GM15510 (cell line): ENCODE results near the gene HBD.

ENCODE experiments used
- POLR2A ChIP-seq: IDR thresholded peaks from 3 replicates; pipeline ENCODE4 v1.6.1; 2011; ENCODE audit warnings: borderline replicate concordance; ENCODE audit not compliant: insufficient read length; ENCODE audit errors: extremely low read depth

HBD gene

DNA sequence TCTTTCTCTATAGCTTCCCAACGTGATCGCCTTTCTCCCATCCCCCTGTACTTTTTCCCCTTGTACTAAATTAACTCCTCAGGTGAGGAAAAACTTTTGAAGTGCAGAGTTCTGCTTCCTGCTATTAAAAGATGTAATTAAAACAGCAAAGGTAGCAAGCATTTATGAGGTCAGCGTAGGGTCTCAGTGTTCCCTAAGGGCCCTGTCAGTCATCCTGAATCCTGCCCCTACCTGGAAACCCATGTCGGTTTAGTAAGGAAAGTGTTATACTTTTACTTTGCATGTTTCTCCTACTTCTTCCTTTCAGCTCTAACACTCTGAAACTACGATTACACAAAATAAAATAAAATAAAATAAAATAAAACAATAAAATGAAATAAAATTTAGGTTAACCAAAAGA lies 6.2 kb downstream of the HBD start:
- TF ChIP-seq POLR2A: no peak

DNA sequence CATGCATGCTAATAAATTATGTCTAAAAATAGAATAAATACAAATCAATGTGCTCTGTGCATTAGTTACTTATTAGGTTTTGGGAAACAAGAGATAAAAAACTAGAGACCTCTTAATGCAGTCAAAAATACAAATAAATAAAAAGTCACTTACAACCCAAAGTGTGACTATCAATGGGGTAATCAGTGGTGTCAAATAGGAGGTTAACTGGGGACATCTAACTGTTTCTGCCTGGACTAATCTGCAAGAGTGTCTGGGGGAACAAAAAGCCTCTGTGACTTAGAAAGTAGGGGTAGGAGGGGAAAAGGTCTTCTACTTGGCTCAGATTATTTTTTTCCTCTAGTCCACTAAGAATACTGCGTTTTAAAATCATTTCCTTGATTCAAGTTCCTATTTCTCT lies 6.6 kb downstream of the HBD start:
- no peak for TF ChIP-seq POLR2A

DNA sequence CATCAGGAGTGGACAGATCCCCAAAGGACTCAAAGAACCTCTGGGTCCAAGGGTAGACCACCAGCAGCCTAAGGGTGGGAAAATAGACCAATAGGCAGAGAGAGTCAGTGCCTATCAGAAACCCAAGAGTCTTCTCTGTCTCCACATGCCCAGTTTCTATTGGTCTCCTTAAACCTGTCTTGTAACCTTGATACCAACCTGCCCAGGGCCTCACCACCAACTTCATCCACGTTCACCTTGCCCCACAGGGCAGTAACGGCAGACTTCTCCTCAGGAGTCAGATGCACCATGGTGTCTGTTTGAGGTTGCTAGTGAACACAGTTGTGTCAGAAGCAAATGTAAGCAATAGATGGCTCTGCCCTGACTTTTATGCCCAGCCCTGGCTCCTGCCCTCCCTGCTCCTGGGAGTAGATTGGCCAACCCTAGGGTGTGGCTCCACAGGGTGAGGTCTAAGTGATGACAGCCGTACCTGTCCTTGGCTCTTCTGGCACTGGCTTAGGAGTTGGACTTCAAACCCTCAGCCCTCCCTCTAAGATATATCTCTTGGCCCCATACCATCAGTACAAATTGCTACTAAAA lies 7.5 kb downstream of the HBD start, which contains the start of gene HBB:
HBB (minus strand) TSS at position 340 of the 579 bp plus-strand sequence; CDS start at position 290, 50 bp downstream.
- no peak for TF ChIP-seq POLR2A

DNA sequence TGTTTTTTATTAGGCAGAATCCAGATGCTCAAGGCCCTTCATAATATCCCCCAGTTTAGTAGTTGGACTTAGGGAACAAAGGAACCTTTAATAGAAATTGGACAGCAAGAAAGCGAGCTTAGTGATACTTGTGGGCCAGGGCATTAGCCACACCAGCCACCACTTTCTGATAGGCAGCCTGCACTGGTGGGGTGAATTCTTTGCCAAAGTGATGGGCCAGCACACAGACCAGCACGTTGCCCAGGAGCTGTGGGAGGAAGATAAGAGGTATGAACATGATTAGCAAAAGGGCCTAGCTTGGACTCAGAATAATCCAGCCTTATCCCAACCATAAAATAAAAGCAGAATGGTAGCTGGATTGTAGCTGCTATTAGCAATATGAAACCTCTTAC lies 8.8 kb downstream of the HBD start:
- no peak for TF ChIP-seq POLR2A

DNA sequence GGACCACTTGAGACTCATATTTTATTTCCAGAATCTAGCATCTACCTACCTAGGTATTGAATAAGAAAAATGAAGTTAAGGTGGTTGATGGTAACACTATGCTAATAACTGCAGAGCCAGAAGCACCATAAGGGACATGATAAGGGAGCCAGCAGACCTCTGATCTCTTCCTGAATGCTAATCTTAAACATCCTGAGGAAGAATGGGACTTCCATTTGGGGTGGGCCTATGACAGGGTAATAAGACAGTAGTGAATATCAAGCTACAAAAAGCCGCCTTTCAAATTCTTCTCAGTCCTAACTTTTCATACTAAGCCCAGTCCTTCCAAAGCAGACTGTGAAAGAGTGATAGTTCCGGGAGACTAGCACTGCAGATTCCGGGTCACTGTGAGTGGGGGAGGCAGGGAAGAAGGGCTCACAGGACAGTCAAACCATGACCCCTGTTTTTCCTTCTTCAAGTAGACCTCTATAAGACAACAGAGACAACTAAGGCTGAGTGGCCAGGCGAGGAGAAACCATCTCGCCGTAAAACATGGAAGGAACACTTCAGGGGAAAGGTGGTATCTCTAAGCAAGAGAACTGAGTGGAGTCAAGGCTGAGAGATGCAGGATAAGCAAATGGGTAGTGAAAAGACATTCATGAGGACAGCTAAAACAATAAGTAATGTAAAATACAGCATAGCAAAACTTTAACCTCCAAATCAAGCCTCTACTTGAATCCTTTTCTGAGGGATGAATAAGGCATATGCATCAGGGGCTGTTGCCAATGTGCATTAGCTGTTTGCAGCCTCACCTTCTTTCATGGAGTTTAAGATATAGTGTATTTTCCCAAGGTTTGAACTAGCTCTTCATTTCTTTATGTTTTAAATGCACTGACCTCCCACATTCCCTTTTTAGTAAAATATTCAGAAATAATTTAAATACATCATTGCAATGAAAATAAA lies 9.5 kb downstream of the HBD start:
- no peak for TF ChIP-seq POLR2A

DNA sequence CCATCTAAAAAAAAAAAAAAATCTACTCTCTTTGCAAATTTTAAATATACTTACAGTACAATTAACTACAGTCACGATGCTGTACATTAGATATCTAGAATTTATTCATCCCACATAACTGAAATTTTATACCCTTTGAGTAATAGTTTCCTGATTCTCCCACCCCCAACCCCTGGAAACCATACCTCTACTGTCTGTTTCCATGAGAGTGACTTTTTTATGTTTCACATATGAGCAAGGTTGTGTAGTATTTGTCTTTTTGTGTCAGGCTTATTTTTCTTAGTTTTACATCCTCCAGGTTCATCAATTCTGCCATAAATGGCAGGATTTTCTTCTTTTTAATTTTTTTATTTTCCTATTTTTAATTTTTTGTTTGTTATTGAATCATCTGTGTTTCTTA lies 10.6 kb downstream of the HBD start:
- TF ChIP-seq POLR2A: no peak

DNA sequence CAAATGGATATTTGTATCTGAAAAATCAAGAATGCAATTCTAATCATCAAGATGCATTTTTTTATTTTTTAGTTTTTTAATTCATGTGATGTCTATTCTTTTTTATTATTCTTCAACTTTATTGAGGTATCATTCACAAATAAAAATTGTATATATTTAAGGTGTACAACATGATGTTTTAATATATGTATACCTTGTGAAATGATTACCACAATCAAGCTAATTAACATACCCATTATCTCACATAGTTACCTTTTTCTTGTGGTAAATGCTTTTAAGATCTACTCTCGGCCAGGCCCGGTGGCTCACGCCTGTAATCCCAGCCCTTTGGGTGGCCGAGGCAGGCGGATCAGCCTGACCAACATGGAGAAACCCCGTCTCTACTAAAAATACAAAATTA lies 11.1 kb downstream of the HBD start:
- TF ChIP-seq POLR2A: no peak

DNA sequence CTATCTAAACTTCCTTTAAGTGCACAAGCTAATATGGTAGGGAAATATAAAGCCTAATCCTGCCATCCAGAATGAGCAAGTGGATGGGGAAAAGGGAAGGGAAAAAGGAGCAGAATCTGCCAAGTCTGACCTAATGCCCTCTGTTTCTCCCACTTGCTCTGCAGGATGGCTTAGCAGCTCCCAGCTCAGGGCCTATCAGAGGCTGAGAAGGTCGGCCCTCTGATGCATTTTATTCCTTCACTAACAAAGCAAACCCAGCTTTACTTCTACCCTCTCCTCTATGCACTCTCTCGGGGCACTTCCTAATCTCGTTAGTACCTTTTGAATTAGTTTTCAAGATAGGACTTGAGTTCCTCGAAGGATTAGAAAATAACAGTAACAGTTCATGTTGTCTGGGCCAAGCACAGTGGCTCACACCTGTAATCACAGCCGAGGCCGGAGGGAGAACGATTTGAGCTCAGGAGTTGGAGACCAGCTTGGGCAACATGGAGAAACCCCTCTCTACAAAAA lies 23.9 kb downstream of the HBD start:
- TF ChIP-seq POLR2A: no peak

DNA sequence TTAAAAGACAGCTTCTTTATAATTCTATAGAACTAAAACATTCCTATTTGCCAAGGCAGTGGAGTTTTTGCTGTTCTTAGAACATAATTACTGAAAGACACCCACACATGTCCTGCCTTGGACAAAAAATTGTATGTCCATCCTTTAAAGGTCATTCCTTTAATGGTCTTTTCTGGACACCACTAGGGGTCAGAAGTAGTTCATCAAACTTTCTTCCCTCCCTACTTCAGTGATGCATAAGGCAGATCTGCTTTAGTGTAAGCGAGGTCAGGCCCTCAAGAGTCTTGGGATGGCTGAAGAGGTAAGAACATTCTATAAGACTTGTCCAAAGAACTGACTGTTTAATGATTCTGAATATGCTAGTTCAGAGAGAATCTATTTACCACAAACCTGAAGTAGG lies 29.5 kb downstream of the HBD start:
- no peak for TF ChIP-seq POLR2A

DNA sequence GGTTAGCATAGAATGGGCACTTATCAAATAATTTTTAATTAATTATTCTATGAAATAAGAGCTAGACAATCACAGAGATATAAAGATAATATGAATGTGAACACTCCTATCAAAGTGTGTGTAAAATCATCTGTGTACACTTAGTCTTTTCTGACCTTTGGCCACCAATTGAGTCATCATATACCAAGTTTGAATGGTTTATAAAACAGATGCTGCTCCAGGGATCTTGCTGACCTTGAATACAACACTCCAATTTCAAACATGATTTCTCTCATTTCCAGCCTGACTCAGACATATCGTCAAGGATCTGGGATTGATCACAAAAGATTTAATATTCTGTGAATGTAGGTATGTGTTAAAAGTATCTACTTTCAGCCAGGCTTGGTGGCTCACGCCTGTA lies 30.9 kb downstream of the HBD start:
- no peak for TF ChIP-seq POLR2A

DNA sequence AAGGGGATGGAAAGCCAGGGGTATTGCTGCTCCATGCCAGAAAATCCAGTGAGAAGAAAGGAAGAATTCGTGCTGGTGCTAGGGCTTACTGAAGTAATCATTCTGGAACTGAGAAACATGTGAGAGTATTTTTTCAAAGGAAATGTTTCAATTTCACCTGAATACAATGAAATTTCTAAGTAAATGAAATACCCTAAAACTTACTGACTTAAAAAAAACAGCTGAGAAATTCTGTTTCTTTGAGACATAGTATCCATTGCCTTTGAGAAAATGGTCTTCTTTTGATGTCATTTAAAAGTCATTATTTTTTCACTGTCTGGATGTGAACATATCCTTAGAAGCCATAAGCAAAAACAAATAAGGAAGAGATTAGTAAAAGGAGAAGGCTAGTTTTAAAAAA lies 33.7 kb downstream of the HBD start, which contains the start of gene OR51V1:
OR51V1 (minus strand) TSS at position 101 of the 400 bp plus-strand sequence; CDS start at position 101, 0 bp downstream.
- no peak for TF ChIP-seq POLR2A

DNA sequence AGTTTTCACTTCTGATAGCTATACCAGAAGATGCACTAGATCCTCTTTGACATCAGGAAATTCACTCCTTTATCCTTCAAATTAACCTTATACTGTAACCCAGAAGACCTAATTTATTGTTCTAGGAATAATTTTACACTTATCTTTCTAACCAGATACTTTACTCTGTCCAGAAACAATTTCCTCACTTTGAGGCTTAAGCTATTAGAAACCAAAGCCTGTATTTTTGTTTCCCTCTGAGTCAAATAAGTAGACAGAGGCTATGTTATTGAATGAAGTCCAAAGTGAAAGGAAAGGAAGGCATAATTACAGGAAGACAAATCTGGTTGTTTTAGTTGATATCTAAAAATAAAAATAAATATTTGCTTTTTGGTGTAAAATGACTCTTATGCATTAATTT lies 36.0 kb downstream of the HBD start:
- no peak for TF ChIP-seq POLR2A

DNA sequence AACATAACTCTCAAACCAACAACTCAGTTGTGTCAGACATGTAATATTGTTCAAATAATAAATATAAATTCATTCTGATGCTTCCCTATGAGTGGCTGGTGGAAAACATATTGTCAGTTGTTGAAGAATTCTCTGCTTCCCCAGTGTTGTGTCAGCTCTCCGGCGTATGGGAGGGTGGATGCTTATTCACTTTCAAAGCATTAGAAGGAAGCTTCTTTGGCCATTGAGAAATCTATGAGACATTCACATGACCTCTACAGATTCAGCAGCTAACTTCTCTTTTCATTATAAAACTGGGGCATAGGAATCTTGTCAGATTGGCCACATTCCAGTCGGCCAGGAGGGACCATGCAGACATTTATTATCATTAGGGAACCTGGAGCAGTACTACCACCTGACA lies 36.7 kb downstream of the HBD start:
- no peak for TF ChIP-seq POLR2A

DNA sequence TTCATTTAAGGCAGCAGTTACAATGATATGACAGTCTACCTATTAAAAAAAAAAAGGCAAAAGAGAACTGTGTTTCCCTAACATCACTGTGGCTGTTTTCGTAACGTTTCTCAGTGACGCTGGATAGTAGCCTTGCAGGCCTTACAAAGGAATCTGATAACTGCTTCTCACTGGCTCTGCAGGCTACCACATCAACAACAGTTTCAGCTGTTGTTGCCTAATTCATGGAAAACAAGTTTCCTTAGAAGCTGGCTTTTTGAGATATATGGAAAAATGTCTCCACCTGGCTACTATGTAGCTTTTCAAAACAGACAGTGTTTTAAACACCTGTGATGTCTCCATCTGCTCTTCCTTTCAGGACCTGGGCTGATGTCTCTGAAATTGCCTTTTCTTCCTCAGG lies 37.6 kb downstream of the HBD start:
- no peak for TF ChIP-seq POLR2A

DNA sequence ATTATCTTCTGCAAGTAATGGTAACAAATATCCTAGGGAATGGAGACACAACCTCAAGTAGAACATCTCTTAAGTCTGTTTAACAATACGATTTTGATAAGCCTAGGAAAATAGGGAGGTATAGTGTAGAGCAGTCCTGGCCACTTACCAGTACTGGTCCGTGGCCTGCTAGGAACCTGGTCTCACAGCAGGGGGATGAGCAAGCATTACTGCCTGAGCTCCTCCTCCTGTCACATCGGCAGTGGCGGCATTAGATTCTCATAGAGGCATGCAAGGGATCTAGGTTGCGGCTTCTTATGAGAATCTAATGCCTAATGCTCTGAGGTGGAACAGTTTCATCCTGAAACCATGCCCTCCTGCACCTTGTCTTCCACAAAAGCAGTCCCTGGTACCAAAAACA lies 38.2 kb downstream of the HBD start:
- TF ChIP-seq POLR2A: no peak

DNA sequence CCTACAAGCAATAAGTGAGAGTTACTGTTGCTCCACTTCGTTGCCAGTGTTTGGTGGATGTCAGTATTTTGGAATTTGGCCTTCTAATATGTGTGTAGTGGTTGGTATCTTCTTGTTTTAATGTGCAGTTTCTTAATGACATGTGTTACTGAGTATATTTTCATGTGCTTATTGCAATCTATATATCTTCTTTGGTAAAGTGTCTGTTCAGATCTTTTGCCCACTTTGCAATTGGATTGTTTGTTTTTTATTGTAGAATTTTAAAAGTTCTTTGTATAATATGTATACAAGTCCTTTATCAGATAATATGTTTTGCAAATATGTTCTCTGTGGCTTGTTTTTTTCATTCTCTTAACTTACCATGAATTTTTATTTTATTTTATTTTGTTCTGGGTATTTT lies 41.5 kb downstream of the HBD start:
- no peak for TF ChIP-seq POLR2A

DNA sequence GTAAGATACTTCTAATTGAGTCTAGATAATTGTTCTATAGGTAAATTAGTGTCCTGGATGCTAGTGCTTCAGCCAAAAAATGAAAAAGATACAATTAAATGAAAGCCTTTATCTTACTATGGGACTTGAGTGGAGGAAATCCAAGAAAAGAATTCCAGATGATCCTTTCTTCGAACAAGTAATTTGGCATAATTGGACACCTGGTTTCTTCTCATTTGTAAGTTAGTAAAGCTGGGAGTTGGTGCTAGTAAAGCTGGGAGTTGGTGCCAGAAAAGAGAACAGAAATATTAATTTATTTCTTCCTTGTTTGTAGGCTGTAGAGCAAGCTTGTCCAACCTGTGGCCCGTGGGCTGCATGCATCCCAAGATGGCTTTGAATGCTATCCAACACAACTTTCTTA lies 46.1 kb downstream of the HBD start:
- TF ChIP-seq POLR2A: no peak
